ENCODE data around the gene DBF4.
"Not testable (repeated sequence)": the region's sequence is repeated elsewhere in the genome, so short reads cannot be mapped to it uniquely, and the experiment has no call there.

DBF4 gene

GRCh38 chr7:87876040-87876868 is at the start of gene DBF4, which contains the start of gene SLC25A40:
DBF4 (plus strand) TSS chr7:87876493; CDS start chr7:87876733, 240 bp downstream.
SLC25A40 (minus strand) TSS chr7:87876360; CDS start chr7:87858727, 17,633 bp downstream.
- peak; percentile 92 for DNase-seq

- DNase-seq = not testable (repeated sequence)
Measured at GRCh38 chr7:87828383-87828782, 47.9 kb upstream of the DBF4 start.

GRCh38 chr7:87831097-87831496 is 45.2 kb upstream of the DBF4 start:
- DNase-seq = no peak

- no peak for DNase-seq
Measured at GRCh38 chr7:87833130-87833529, 43.2 kb upstream of the DBF4 start.

- no peak for DNase-seq
Measured at GRCh38 chr7:87837597-87837996, 38.7 kb upstream of the DBF4 start.

GRCh38 chr7:87850836-87851593 is 25.3 kb upstream of the DBF4 start:
- DNase-seq = no peak

- DNase-seq = no peak
Measured at GRCh38 chr7:87852306-87852705, 24.0 kb upstream of the DBF4 start.

GRCh38 chr7:87853237-87853864 is 22.9 kb upstream of the DBF4 start:
- DNase-seq = no peak

GRCh38 chr7:87858417-87859100 is 17.7 kb upstream of the DBF4 start:
- no peak for DNase-seq

- no peak for DNase-seq
Measured at GRCh38 chr7:87866089-87866488, 10.2 kb upstream of the DBF4 start.

- DNase-seq = not testable (repeated sequence)
Measured at GRCh38 chr7:87866533-87866932, 9.8 kb upstream of the DBF4 start.

- DNase-seq = no peak
Measured at GRCh38 chr7:87870471-87870870, 5.8 kb upstream of the DBF4 start.

- no peak for DNase-seq
Measured at GRCh38 chr7:87872346-87872745, 3.9 kb upstream of the DBF4 start.

- not testable (repeated sequence) for DNase-seq
Measured at GRCh38 chr7:87873328-87873727, 3.0 kb upstream of the DBF4 start.

- DNase-seq = no peak
Measured at GRCh38 chr7:87874066-87874465, 2.2 kb upstream of the DBF4 start.

GRCh38 chr7:87875151-87876039 is 898 bp upstream of the DBF4 start:
- DNase-seq = no peak

- peak; percentile 29 for DNase-seq
Measured at GRCh38 chr7:87876869-87877234, 559 bp downstream of the DBF4 start.

GRCh38 chr7:87877366-87878040 is 1.2 kb downstream of the DBF4 start:
- DNase-seq = no peak

GRCh38 chr7:87878208-87878735 is 2.0 kb downstream of the DBF4 start:
- no peak for DNase-seq

GRCh38 chr7:87882151-87882937 is 6.1 kb downstream of the DBF4 start:
- DNase-seq = no peak

Measured in CD4-positive, alpha-beta T cell treated with Interferon gamma for 1 hour (primary cell).